HG02981 (cell line): ENCODE measurements around the gene LTBP1.
"Not testable (repeated sequence)": the region's sequence is repeated elsewhere in the genome, so short reads cannot be mapped to it uniquely, and the experiment has no call there.

Source experiments
- ATAC-seq: cut with Tn5 transposase; IDR thresholded peaks from one replicate; pipeline ENCODE4 v1.9.1; 2021; ENCODE audit warnings: mild to moderate bottlenecking, moderate library complexity; ENCODE audit not compliant: unreplicated experiment

Gene LTBP1

DNA sequence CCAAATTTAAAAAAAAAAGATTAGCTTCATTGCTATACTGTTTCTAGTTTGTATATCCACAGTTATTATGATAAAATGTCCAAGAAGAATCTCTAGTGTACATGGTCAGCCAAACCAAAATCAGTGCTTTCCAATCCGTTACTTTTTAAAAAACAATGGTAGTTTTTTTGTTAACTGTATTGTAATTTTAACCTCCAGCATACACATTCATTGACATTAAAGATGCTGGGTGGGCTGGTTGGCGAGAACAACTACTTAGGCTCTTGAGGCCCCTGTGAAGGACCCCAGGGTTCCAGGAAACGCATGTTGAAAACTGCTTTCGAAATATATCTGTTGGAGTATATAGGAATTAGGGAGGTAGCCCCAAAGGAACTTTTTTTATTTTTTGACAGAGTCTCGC, 422.4 kb downstream of the LTBP1 start:
- no peak for ATAC-seq

DNA sequence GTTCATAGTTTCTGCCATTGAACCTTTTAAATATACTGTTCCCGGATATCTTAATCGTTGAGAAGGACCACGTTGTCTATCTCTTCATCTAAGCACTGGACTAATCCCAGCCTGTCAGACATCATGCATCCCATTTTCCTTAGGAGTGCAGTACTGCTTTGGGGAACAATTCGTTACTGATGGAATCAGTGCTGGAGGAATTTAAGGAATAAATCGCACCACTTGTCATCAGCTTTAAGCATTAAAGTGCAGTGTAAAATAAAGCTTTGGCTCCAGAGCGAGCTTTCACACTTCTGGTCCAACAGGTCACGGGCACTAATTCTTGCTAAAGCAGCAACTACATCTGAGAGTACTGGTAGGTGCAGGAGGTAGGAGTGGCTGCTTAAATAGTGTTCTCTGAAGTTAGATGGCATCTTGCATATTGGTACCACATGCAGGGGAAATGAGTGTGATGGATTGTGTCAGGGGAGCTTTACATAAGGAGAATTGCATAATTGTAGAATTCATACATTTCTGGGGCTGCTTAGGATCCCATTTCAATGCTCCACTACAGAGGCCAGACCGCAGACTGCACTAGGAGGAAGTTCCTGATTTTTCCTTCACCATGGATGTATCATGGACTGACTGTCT, 424.0 kb downstream of the LTBP1 start:
- no peak for ATAC-seq

DNA sequence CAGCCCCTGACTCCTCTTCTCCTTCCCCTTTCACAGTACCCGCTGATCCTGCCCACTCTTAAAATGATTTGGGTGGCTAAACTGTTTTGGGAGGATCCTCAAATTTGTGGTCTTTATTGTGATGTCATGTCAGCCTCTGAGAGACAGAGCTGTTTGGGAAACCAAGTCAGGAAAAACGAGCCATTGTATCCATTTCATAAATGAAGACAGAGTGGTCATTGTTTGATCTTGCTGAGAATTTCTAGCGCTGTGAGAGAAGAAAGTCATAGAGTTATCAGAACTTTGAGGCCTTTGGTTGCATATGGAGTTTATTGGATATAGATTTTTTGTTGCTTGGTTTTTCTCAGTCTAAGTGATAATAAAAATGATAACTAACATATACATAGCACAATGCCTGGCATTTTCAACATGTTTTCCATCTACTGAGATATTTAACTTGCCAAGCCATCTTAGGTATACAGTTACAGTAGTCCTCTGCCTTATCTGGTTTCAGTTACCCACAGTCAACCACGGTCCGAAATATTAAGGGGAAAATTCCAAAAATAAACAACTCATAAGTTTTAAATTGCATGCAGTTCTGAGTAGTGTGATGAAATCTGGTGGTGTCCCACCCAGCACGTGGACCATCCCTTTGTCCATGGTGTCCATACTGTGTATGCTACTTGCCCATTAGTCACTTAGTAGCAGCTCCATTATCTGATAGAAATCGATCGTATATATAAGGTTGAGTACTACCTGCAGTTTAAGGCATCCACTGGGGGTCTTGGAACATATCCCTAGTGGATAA, 424.7 kb downstream of the LTBP1 start:
- no peak for ATAC-seq

DNA sequence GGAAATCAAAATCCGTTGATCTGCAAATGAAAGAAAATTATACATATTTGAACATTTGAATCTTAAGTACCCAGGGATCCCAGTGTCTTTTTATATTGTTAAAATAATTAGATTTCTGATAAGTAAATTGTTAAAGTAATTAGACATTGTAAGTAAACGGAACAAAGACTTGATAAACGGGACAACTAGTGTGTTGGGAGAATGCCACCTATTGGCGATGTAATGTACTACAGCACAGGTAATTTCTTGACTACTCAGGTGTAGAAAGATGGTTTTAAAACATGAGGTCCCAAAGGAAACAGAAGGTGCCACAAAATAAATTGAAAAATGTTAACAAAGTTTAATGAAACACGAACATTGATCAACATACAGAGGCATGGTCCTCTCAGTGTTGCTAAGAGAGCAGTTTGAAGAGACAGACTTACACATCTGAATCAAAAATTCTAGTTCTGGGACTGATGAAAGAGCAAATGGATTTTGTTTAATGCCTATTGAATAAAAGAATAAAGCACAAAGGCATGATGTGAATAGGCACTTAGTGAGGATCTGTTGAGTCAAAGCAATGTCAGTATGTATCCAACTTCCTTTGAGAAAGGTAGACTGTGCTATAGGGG, 426.3 kb downstream of the LTBP1 start:
- peak; percentile 67 for ATAC-seq

DNA sequence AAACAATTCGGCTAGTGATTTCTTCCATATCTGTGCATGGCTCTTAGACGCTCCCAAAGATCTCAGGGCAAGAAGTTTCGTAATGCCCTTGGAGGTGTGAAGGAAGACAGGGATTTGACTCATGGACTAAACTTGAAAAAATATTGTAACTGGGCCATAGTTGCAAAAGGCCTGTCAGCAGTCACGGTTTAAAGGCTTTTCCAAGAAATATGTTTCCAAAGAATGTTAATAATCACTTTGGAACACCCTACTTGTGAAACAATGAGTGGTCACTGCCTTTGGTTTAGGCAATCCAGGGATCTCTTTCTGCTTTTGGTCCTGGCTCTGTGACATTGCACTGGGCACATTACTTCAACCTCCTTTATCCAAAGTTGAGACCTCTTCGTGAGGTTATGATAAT, 427.2 kb downstream of the LTBP1 start:
- ATAC-seq = no peak

DNA sequence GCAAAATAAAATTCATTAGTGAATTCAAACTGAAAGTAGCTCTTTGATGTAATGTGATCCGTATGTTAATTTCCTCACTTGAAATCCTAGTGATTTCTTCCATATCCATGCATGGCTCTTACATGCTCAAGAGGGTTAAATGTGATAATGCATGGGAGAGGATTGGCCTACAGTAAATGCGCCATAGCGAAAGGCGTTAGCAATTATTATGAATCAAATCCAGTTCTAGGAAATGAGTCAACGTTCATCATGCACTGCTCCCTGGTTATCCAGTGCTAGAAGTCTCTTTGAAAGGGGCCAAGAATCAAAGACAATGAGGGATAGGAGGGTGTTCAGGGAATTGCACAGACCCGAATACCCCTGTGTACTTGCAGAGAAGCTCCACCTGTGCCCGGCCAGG, 428.3 kb downstream of the LTBP1 start:
- ATAC-seq = no peak

DNA sequence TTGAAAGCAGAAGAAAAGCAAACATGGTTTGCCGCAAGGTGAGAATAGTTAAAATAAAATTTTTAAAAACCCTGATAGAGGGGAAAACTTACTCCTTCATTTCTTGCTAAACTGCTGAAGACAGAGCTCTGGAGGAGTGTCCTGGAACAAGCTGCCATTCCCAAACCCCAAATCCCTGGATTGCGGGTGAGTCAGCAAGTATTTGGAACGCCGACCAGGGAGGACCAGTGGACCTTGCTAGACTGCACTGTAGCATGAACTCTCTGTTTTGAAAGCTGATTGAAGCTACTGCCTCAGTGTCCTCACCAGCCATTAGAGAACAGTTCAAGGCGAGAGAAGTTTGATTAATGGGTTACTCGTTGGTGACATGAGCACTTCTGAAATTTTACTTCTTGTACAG, 430.3 kb downstream of the LTBP1 start:
- ATAC-seq = no peak

DNA sequence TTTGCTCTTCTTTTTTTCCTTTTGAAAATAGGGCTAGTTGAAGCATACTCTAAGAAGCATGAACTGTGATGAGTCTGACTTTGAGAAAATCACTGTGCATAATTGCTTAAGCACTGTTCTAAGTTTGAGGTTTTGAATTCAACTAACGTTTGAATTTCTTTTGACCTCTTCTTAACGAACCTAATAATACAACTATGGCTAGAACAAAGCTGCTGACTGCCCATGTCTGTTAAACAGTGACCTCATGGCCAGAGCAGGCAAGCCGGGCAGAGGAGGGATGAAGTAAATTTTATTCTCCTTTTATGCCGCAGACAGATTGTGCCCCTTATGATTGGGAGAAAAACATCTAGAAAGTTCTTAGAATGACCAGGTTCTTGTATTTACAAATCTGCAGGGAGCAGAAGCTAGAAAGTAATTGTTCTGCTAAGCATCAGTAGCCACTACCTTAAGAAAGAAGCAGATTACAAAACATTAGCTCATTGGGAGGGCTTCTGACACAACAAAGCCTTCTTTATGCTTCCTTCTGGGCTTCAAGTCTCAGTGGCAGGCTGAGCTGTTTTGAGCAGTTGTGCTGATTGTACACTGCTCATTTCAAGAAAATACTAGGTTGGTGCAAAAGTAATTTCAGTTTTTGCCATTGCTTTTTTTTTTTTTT, 431.9 kb downstream of the LTBP1 start:
- ATAC-seq = no peak

DNA sequence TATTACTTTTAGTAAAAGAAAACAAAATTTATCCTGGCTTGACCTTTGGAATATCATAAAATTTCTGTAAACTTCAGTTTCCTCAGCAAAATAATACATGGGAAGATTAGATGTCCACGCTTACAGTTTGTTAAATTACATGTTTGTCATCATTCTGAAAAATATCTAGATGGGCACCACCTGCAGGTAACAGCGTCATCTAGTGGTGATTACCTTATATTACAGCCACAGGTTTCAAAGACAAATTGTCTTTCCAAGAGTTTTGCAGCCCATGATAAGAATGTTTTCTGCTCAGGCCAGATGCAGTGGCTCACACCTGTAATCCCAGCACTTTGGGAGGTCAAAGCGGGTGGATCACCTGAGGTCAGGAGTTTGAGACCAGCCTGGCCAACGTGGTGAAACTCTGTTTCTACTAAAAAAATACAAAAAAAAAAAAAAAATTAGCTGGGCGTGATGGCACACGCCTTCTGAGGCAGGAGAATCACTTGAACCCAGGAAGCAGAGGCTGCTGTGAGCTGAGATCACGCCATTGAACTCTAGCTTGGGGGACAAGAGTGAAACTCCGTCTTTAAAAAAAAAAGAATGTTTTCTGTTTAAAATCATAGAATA, 433.4 kb downstream of the LTBP1 start:
- ATAC-seq = no peak

DNA sequence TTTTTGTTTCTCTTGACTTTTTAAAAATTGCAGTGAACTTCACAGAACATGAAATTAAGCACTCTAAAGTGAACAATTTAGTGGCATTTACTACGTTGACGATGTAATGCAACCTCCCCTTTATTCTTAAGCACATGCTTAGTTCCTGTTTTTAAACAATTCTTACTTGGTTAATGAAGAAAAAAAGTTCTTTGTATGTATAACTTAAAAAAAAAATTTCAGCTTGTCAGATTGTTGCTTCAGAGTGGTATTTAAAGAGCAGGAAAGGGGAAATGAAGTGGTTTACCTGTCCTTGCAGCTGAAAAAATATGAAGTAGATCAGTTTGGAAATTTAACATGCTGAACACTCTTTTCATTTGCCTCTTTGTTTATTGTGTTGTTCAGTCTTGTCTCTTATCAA, 434.0 kb downstream of the LTBP1 start:
- ATAC-seq = no peak

DNA sequence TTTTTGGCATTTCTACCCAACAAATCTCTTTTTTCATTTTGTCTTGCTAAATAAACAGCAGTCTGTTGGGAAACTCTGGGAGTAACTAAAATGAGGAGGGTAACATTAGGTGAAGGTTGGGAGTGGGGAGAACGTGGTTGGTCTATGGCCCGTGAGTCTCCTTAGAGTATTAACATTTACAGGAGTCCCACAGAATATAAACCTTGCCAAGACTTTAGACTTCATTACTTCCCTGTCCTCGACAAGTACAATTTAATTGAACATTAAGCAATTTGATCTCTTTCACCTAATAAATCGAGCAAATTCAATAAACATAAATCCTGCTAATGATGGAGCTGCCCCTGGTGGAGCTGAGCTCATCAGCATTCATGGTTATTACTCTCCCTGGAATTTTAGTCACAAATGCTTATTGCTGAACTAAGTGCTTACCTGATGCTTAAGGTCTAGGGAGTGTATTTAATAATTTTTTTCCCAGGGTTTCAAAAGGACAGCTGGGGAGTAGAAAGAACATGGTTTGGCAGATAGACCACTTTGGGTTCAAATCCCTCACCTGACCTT, 434.6 kb downstream of the LTBP1 start:
- no peak for ATAC-seq

DNA sequence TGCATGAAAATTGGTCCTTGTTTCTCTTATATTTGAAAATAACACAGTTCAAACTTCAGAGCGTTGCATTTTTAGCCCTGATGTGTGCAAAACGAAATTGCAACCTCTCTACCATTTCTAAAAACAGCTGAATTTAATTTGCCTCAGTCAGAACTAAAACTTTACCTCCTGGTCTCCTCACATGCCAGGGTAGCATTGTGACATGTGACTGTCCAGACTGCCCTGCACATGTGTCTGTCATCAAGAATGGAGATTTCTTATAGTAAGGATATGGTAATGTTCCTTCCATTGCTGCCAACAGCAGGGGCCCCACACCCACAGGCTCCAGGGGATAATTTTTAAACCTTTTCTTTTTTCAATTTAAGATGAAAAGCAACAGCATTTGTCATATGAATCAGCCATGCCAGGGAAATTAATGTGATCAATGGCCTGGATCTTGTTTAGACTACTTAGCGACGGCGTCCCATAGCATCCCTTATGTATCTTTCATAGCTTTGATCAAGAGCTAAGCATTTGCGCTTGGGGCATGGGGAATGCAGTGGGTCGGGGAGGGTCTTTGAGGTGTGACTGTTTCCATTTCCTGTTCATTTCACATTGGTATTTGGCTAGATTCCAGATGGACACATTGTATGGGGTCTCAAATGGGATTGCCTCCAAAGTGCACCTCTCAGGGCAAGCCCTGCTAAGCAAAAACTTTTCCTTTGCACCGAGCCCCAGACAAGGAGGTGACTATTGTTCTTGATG, 437.3 kb downstream of the LTBP1 start:
- ATAC-seq = no peak

DNA sequence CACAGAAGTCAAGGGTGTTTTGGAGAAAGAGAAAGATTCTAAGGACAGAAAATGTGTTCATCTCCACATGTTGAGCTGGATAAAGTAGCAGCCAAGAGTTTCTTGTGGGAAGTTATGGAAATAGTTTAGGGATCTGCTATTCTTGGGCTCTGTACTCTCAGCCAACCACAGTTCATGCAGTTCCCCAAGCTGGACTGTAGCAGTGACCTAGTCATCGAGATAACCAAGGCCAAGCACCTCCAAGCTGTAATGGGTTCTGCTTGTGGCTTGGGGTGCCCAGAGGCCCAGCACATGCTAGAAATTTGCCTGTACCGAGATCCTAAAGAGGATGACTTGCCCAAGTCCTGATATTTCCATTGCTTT, 437.8 kb downstream of the LTBP1 start:
- no peak for ATAC-seq

DNA sequence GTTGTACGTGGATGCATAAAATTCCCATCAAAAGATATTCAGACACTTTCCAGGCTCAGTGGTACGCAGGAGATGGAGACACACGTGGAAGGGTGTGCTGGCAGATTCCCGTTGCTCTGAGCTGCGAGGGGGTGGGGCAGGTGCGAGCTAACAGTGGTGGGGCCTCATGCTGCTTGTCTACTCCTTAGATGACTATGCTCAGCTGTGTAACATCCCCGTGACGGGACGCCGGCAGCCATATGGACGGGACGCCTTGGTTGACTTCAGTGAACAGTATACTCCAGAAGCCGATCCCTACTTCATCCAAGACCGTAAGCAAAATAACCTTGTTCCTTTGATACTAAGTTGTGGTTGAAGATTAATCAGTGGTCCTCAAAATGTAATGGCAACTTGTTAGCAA, 442.2 kb downstream of the LTBP1 start:
- ATAC-seq = no peak

DNA sequence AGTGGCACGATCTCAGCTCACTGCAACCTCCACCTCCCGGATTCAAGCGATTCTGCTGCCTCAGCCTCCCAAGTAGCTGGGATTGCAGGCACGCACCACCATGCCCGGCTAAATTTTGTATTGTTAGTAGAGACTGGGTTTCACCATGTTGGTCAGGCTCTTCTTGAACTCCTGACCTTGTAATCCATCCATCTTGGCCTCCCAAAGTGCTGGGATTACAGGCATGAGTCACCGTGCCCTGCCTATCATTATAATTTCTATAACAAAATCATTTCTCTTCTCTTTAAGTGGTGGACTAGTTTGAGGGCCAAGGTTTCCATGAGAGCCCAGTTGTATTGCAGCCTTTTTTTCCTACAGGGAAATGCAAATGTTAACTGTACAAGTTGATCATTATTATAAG, 442.9 kb downstream of the LTBP1 start:
- not testable (repeated sequence) for ATAC-seq

DNA sequence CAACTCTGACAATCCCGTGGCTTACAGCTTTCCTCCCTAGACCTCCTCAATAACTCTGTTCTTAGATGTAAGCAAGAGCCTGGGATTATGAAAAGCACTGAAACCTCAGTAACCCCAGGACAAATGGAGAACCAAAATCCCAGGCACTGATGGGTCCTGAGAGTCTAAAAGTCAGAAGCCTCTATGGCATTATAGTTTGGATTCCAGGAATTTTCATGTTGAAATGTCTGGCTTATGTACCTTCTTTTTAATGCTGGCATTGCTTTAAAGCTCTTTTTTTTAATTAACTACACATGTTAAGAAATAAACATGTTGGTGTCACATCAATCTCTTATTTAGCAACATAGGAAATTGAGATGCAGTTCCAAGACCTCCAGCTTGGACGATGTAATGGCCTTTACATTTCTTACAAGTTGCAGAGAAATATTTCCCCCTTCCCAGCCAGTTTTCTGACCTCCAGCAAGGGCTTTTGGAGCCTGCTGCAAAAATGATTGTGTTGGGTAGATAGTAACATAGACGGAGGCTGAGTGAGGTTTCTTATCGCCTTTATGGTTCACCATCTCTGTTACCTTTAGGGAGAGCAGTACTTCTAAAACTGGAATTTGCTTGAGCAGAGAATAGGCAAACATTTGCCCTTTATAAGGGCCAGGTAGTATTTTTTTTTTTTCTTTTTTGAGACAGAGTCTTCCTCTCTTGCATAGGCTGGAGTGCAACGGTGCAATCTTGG, 444.9 kb downstream of the LTBP1 start:
- ATAC-seq = no peak

DNA sequence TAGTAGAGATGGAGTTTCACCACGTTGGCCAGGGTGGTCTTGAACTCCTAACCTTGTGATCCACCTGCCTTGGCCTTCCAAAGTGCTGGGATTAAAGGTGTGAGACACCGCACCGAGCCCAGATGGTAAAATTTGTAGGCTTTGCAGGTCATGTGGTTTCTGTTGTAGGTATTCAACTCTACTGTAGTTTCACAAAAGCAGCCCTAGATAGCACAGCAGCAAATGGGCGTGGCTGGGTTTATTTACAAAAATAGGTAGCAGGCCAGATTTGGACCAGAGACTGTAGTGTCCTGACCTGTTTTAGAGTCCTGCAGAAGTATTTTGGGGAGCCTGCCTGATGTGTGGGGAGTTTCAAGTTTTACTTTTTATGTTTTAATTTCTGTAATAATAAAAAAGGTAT, 445.6 kb downstream of the LTBP1 start:
- ATAC-seq = no peak

DNA sequence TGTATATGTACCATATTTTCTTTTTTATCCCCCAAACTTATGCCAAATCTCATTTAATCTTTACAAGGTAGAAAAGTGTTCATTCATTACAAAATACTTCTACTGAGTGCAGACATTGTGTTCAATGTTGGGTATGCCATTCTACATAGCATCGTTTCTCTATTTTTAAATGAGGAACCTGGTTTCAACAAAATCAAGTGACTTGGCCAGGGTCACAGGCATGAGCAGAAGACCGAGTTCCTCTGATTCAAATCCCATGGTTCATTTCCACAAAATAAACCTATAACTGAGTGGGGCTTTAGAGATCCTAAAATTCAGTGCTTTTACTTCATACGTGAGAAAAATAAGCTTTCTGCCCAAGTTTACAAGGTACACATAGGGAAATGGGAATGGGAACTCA, 448.3 kb downstream of the LTBP1 start:
- no peak for ATAC-seq

DNA sequence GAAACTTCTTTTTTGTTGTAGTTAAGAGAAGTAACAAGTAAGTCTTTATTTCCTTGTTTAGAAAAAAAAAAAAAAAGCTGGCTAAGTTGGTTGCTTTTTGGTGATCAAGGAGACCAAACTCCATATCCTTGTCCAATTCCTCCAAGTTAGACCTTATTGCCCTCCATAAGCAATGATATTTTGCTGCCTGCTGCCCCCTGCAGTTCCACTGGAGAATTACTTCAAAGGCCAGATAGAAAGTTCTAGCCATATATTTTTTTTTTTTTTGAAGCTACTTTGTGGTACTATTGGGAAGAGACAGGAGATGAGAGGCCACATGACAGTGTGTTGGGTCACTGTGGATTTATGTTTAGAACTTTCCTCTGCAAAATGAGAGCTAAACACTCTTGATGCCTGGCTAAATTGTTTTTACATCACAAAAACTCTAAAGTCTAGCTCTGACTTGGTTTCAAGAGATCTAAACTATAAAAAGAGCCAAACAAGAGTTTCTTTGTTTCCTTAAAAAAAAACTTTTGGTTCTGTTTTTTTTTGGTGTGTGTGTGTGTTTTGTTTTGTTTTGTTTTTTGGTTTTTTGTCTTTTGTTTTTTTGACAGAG, 449.0 kb downstream of the LTBP1 start:
- ATAC-seq = no peak
